Right atrium auricular region (tissue), 2 donors: ENCODE results near the gene TP53I3. TPM values are rescaled to one million over a fixed set of nuclear protein-coding genes. Genes with fewer than 3 reads are reported as not detected.
"Not testable (repeated sequence)": the region's sequence is repeated elsewhere in the genome, so short reads cannot be mapped to it uniquely, and the experiment has no call there.

Source experiments
- DNase-seq: peaks from one replicate; pipeline ENCODE4 v3.0.0-alpha.2; 2019; ENCODE audit warnings: low spot score
- H3K27ac ChIP-seq, 2 donors: fragments of 200-600 bp; sonication (generic); 1 replicate in 1 of 2; 2 replicates in 1 of 2; pipeline ENCODE4 v1.5.1; 2016 to 2019
- H3K27me3 ChIP-seq, 2 donors: fragments of 200-600 bp; sonication (generic); one replicate each; pipeline versions ENCODE4 v1.5.1 to v1.6.0; 2017 to 2019
- H3K36me3 ChIP-seq: fragments of 200-600 bp; sonication (generic); one replicate; pipeline ENCODE4 v1.5.1; 2016
- H3K4me1 ChIP-seq, 2 donors: fragments of 200-600 bp; sonication (generic); one replicate each; pipeline versions ENCODE4 v1.5.1 to v1.6.0; 2017 to 2019
- H3K4me3 ChIP-seq, 2 donors: fragments of 200-600 bp; sonication (generic); 1 replicate in 1 of 2; 2 replicates in 1 of 2; pipeline ENCODE4 v1.5.1; 2017 to 2019; ENCODE audit warnings: mild to moderate bottlenecking in 1 of 2, moderate library complexity in 1 of 2
- H3K9me3 ChIP-seq, 2 donors: fragments of 200-600 bp; sonication (generic); one replicate each; pipeline ENCODE4 v1.5.1; 2019
- CTCF ChIP-seq, 2 donors: fragments of 200-600 bp; sonication (generic); IDR thresholded peaks; one replicate each; pipeline ENCODE4 v1.5.1; 2019; ENCODE audit warnings: antibody characterized with exemption in 2 of 2
- total RNA-seq, 2 donors: library from RNA; depleted of rRNA; stranded (reverse); fragments of >200 nt; gene quantifications; one replicate each; pipeline ENCODE4 v1.1.0, GENCODE V29; 2016

TP53I3 gene
- total RNA-seq, 2 donors from 2014 or later = 8.0 to 8.7 TPM

- Histone ChIP-seq H3K4me1 (no peaks in the 10 kb centered on the region), H3K4me3 (no peak overlapping the region), H3K27ac (no peak overlapping the region), H3K36me3 (no peaks in the 10 kb centered on the region), H3K9me3 (no peaks in the 10 kb centered on the region), H3K27me3 (no peaks in the 10 kb centered on the region)
- no peak for TF ChIP-seq CTCF (IDR thresholded peaks at IDR 0.05)
- DNase-seq = no peak
Measured at GRCh38 chr2:24104906-24105305, 20.3 kb upstream of the TP53I3 start.

- H3K4me3 ChIP-seq = no peak overlapping the region
- H3K27ac ChIP-seq = no peak overlapping the region
- no peaks in the 10 kb centered on the region for H3K27me3 ChIP-seq
- H3K9me3 ChIP-seq = no peaks in the 10 kb centered on the region
- no peak for DNase-seq
- H3K4me1 ChIP-seq = no peaks in the 10 kb centered on the region
- no peaks in the 10 kb centered on the region for H3K36me3 ChIP-seq
- TF ChIP-seq CTCF (IDR thresholded peaks at IDR 0.05) = no peak
Measured at GRCh38 chr2:24104110-24104650, 19.5 kb upstream of the TP53I3 start.

GRCh38 chr2:24102677-24103076 lies 18.0 kb upstream of the TP53I3 start:
- Histone ChIP-seq H3K4me1 (no peaks in the 10 kb centered on the region), H3K27ac (no peak overlapping the region), H3K4me3 (no peak overlapping the region), H3K36me3 (no peaks in the 10 kb centered on the region), H3K9me3 (no peaks in the 10 kb centered on the region), H3K27me3 (no peaks in the 10 kb centered on the region)
- TF ChIP-seq CTCF (IDR thresholded peaks at IDR 0.05) = no peak
- no peak for DNase-seq

GRCh38 chr2:24101992-24102391 lies 17.4 kb upstream of the TP53I3 start:
- TF ChIP-seq CTCF (IDR thresholded peaks at IDR 0.05) = no peak
- no peak for DNase-seq

GRCh38 chr2:24100732-24101131 lies 16.1 kb upstream of the TP53I3 start:
- H3K9me3 ChIP-seq, H3K4me3 ChIP-seq, H3K27me3 ChIP-seq, H3K36me3 ChIP-seq, H3K27ac ChIP-seq, H3K4me1 ChIP-seq, DNase-seq: not testable (repeated sequence)

More at GRCh38 chr2:24101992-24102391, 17.4 kb upstream of the TP53I3 start:
- Histone ChIP-seq H3K36me3 (no peaks in the 10 kb centered on the region), H3K9me3 (no peaks in the 10 kb centered on the region), H3K27ac (no peak overlapping the region), H3K4me3 (no peak overlapping the region), H3K27me3 (no peaks in the 10 kb centered on the region), H3K4me1 (no peaks in the 10 kb centered on the region)

GRCh38 chr2:24095171-24095677 lies 10.6 kb upstream of the TP53I3 start:
- DNase-seq, H3K27me3 ChIP-seq: not testable (repeated sequence)

GRCh38 chr2:24093270-24093669 lies 8.6 kb upstream of the TP53I3 start:
- not testable (repeated sequence) for DNase-seq, H3K27me3 ChIP-seq, H3K27ac ChIP-seq, H3K4me3 ChIP-seq, H3K36me3 ChIP-seq, H3K9me3 ChIP-seq, H3K4me1 ChIP-seq

More at GRCh38 chr2:24095171-24095677, 10.6 kb upstream of the TP53I3 start:
- not testable (repeated sequence) for H3K9me3 ChIP-seq, H3K4me3 ChIP-seq, H3K4me1 ChIP-seq, H3K27ac ChIP-seq, H3K36me3 ChIP-seq
